Activated T-cell treated with anti-CD3 and anti-CD28 coated beads, Interleukin-2, amount 50 U/mL, for 4 hours (primary cell): Measurements from ENCODE around the gene CLSTN3. TPM values are rescaled to one million over a fixed set of nuclear protein-coding genes. Genes with fewer than 3 reads are reported as not detected.
A peak's percentile ranks its signal among the peaks of the same experiment; 100 is the strongest.

ENCODE experiments used
- ATAC-seq, 2 donors: fragments of 200-7000 bp; cut with Tn5 transposase; one replicate each; pipeline ENCODE4 v1.10.0; 2021
- DNase-seq: peaks from one replicate; pipeline ENCODE4 v3.0.0-alpha.2; 2020
- H3K27me3 Mint-ChIP-seq: one replicate; pipeline ENCODE4 v1.8.0; 2021; ENCODE audit warnings: low read depth, mixed read lengths
- H3K36me3 Mint-ChIP-seq: one replicate; pipeline ENCODE4 v1.8.0; 2022; ENCODE audit warnings: mixed read lengths; ENCODE audit not compliant: insufficient read depth
- H3K4me1 Mint-ChIP-seq: one replicate; pipeline ENCODE4 v1.8.0; 2021; ENCODE audit warnings: low read depth, mixed read lengths
- H3K4me3 Mint-ChIP-seq: one replicate; pipeline ENCODE4 v1.8.0; 2021; ENCODE audit warnings: mild to moderate bottlenecking, moderate library complexity, mixed read lengths
- H3K9me3 Mint-ChIP-seq: one replicate; pipeline ENCODE4 v1.8.0; 2021; ENCODE audit warnings: mixed read lengths
- total RNA-seq, 3 donors: library from RNA; stranded (reverse); gene quantifications; one replicate each; pipeline ENCODE4 v1.2.1, GENCODE V29; 2021

Gene CLSTN3
- total RNA-seq = 10 to 100 TPM in 1 of 3 donors, 1 to 10 TPM in 2; 9.2 to 12.2 (median 9.9) TPM

DNA sequence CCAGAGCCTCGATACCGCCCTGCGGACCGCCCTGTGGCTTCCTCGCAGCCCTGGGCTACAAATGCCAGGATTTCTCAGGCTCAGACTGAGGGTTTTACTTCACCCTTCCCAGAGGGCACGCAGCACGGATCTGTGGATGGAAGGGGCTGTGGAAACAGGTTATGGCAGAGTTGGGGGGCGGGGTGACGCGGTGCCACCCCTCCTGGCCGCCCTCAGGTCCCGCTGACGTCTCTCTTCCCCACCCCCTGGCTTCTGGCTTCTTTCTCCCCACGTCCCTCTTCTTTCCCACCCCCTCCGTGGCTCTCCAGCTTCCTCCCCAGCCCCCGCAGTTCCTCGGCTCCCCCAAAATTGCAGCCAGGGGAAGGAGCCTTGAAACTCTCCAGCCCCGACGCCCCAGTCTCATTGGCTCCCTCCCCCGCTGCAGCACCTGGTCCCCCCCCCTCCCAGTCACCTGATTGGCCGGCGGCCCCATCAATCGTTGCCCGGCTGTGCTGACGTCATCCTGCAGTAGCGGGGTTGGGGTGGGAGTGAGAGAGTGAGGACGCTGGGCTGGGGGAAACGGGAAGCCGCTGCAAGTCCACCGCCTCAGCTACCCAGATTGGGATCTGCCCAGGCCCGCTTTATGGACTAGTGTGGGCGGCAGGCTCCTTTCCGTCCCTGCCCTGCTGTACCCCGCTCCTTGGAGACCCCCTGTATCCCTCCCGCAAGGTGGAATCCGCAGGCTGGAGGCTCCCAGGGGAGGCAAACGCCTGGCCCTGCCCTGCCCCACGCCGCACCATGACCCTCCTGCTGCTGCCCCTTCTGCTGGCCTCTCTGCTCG, at the start of gene CLSTN3:
CLSTN3 (plus strand) TSS at position 500 of the 820 bp plus-strand sequence; CDS start at position 778, 278 bp downstream.
- ATAC-seq (peak; percentile 87 to 90), DNase-seq (peak; percentile 83)
- H3K9me3 Mint-ChIP-seq = no peaks in the 10 kb centered on the region
- H3K27me3 Mint-ChIP-seq = no peaks in the 10 kb centered on the region
- H3K4me1 Mint-ChIP-seq = peaks cover 30% of the 10 kb centered on the region
- H3K4me3 Mint-ChIP-seq = peak within 1 kb of the TSS; percentile 91
- H3K36me3 Mint-ChIP-seq = no peaks in the 10 kb centered on the region

- Mint-ChIP-seq H3K27me3 (no peaks in the 10 kb centered on the region), H3K4me3 (no peak overlapping the region), H3K36me3 (no peaks in the 10 kb centered on the region), H3K4me1 (no peaks in the 10 kb centered on the region), H3K9me3 (peaks cover 4% of the 10 kb centered on the region)
- DNase-seq (no peak), ATAC-seq (no peak)
Observed at GRCh38 chr12:7081037-7081436, 49.1 kb upstream of the CLSTN3 start.

GRCh38 chr12:7083125-7083524, 47.0 kb upstream of the CLSTN3 start:
- Mint-ChIP-seq H3K9me3 (peaks cover 4% of the 10 kb centered on the region), H3K36me3 (no peaks in the 10 kb centered on the region), H3K4me3 (no peak overlapping the region), H3K4me1 (no peaks in the 10 kb centered on the region), H3K27me3 (no peaks in the 10 kb centered on the region)
- no peak for ATAC-seq
- DNase-seq = no peak

- ATAC-seq = no peak
- Mint-ChIP-seq H3K4me3 (no peak overlapping the region), H3K27me3 (peaks cover 4% of the 10 kb centered on the region), H3K4me1 (peaks cover 6% of the 10 kb centered on the region), H3K36me3 (no peaks in the 10 kb centered on the region), H3K9me3 (no peaks in the 10 kb centered on the region)
- no peak for DNase-seq
Observed at GRCh38 chr12:7089196-7089871, 40.8 kb upstream of the CLSTN3 start.

- H3K27me3 Mint-ChIP-seq = peaks cover 4% of the 10 kb centered on the region
- no peaks in the 10 kb centered on the region for H3K9me3 Mint-ChIP-seq
- no peaks in the 10 kb centered on the region for H3K36me3 Mint-ChIP-seq
- ATAC-seq = no peak
- no peak overlapping the region for H3K4me3 Mint-ChIP-seq
- peaks cover 6% of the 10 kb centered on the region for H3K4me1 Mint-ChIP-seq
- no peak for DNase-seq
Observed at GRCh38 chr12:7090222-7090998, 39.8 kb upstream of the CLSTN3 start.

- H3K27me3 Mint-ChIP-seq = peaks cover 4% of the 10 kb centered on the region
- ATAC-seq (no peak), DNase-seq (no peak)
- H3K4me1 Mint-ChIP-seq = peaks cover 6% of the 10 kb centered on the region
- H3K9me3 Mint-ChIP-seq = no peaks in the 10 kb centered on the region
- H3K36me3 Mint-ChIP-seq = no peaks in the 10 kb centered on the region
- no peak overlapping the region for H3K4me3 Mint-ChIP-seq
Observed at GRCh38 chr12:7091171-7091570, 39.0 kb upstream of the CLSTN3 start.

DNA sequence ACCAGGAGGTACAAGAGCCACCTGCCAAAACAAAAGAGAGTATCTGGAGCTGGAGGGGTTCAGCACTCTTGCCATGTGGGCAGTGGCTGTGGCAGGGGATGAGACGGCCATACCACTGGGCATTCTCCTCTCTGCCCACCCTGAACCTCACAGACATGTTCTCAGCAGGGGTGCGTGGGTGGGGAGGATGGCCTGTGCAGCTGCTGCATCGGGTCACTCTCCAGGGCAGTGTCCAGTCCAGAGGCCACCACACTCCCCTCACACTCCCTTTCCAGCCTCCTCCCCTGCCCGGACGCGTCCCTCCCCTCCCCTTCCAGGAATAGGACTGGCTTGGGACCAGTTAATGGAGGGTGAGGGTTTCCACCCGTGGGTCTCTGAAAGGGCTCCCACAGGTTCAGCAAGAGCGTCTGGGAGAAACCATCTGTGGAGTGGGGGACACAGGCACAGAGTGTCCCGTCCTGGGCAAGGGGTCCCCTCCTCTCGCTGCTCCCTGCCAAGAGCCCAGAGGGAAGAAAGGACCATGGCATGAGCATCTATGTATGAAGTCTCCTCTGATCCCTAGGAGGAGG, 38.4 kb upstream of the CLSTN3 start:
- Mint-ChIP-seq H3K4me3 (peak overlapping the region; percentile 82), H3K36me3 (no peaks in the 10 kb centered on the region), H3K27me3 (peaks cover 4% of the 10 kb centered on the region), H3K9me3 (no peaks in the 10 kb centered on the region), H3K4me1 (peaks cover 6% of the 10 kb centered on the region)
- ATAC-seq = peak in 1 of 2 donors; percentile 14
- no peak for DNase-seq

GRCh38 chr12:7092229-7092985, 37.8 kb upstream of the CLSTN3 start, which contains the start of gene C1R:
C1R (minus strand) TSS chr12:7092445; CDS start chr12:7092388, 57 bp downstream.
- Mint-ChIP-seq H3K4me3 (peak within 1 kb of the TSS; percentile 82), H3K27me3 (peaks cover 4% of the 10 kb centered on the region), H3K4me1 (peaks cover 6% of the 10 kb centered on the region), H3K9me3 (no peaks in the 10 kb centered on the region), H3K36me3 (no peaks in the 10 kb centered on the region)
- DNase-seq = peak; percentile 66
- ATAC-seq = peak; percentile 81 to 85

DNA sequence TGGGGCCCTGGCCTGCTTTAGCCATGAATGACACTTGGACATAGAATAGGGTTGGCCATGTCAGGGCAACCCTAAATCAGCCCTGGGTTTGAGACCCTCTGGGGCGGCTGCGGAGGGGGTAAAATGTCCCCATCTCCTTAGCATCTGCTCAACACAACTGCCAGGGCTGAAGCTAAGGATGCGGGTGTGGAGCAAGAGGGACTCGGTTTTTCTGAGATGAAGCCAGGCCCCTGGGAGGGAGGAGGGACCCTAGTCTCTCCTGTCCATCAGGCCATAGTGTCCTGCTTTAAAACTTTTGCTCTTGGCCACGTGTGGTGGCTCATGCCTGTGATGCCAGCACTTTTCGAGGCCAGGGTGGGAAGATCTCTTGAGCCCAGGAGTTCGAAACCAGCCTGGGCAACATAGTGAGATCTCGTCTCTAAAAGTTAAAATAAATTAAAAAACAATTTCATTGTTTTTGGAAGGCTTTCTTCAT, 37.1 kb upstream of the CLSTN3 start:
- peaks cover 4% of the 10 kb centered on the region for H3K27me3 Mint-ChIP-seq
- no peak for DNase-seq
- peaks cover 6% of the 10 kb centered on the region for H3K4me1 Mint-ChIP-seq
- no peak overlapping the region for H3K4me3 Mint-ChIP-seq
- no peaks in the 10 kb centered on the region for H3K9me3 Mint-ChIP-seq
- no peaks in the 10 kb centered on the region for H3K36me3 Mint-ChIP-seq
- ATAC-seq = no peak

- H3K9me3 Mint-ChIP-seq = no peaks in the 10 kb centered on the region
- H3K4me1 Mint-ChIP-seq = peaks cover 6% of the 10 kb centered on the region
- DNase-seq (no peak), ATAC-seq (no peak)
- H3K36me3 Mint-ChIP-seq = peaks cover 2% of the 10 kb centered on the region
- no peak overlapping the region for H3K4me3 Mint-ChIP-seq
- H3K27me3 Mint-ChIP-seq = peaks cover 4% of the 10 kb centered on the region
Observed at GRCh38 chr12:7093486-7093885, 36.7 kb upstream of the CLSTN3 start.

DNA sequence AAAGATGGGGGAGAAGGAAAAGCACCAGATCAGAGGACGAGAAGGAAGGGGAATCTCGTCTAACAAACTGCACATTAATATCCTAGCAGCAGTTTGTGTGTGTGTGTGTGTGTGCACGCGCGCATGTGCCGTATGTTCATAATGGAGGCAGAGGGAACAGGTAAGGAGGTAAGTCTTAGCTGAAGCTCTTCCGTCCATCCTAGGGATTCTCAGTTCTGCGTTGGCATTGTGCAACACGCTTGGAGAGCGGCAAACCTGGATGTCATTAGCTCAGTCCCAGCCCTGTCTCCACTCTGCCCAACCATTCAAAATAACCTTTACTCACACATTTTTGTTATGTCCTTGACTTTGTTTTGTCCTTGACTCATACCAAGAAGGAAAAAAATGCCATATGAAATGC, 36.3 kb upstream of the CLSTN3 start:
- no peak for DNase-seq
- no peak overlapping the region for H3K4me3 Mint-ChIP-seq
- no peak for ATAC-seq
- peaks cover 2% of the 10 kb centered on the region for H3K36me3 Mint-ChIP-seq
- H3K9me3 Mint-ChIP-seq = no peaks in the 10 kb centered on the region
- peaks cover 4% of the 10 kb centered on the region for H3K27me3 Mint-ChIP-seq
- H3K4me1 Mint-ChIP-seq = peaks cover 6% of the 10 kb centered on the region

DNA sequence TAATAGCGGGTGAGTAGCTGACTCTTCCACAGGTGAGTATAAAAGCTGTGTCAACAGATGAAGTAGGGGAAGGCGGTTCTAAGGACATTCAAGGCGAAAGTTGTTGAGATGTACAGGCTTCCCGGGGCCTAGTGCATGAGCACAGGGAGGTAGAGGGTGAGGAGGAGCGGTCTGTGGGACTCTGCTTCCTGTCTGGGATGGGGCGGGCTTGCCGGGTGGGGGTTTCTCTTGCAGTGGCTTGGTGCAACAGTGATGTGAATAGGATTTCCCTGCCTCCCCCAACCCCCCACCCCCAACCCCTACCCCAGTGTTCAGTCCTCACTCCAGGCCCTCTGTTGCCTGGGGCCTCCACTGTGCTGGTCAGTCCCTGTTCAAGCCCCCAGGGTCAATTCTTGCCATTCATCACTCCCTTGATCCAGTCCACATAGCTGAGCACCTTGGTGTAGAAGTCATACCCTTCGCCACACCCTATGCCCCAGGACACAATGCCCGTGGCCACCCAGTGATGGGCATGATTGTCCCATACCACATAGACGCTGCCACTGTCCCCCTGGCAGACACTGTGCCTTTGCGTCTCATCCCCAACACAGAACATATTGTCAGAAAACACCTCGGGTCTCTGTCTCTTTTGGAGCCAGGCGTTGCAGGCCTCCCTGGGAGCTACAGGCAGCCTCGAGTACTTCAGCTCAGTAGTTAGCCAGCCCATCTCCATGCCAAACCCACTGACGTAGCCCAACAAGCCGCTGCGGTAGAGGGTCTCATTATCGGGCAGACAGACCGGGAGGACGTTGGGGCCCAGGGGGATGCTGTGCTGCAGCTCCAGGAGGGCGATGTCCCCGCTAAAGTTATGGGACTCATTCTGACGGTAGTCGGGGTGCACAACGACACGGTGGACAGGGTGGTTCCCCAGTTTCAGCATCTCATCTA, 33.9 kb upstream of the CLSTN3 start:
- peaks cover 7% of the 10 kb centered on the region for H3K4me1 Mint-ChIP-seq
- H3K9me3 Mint-ChIP-seq = no peaks in the 10 kb centered on the region
- no peak overlapping the region for H3K4me3 Mint-ChIP-seq
- no peaks in the 10 kb centered on the region for H3K27me3 Mint-ChIP-seq
- ATAC-seq = no peak
- peaks cover 6% of the 10 kb centered on the region for H3K36me3 Mint-ChIP-seq
- DNase-seq = no peak
